GM12892 (cell line): ENCODE measurements around the gene RTN4R.

Source experiments
- POLR2A ChIP-seq: IDR thresholded peaks from 2 replicates; pipeline ENCODE4 v1.6.1; 2011; ENCODE audit warnings: low read depth, low read length, control low read depth
- POLR2AphosphoS5 ChIP-seq: IDR thresholded peaks from 2 replicates; pipeline ENCODE4 v1.6.1; 2011; ENCODE audit warnings: low read depth, low read length, control low read depth
- TAF1 ChIP-seq: IDR thresholded peaks from 2 replicates; pipeline ENCODE4 v1.6.1; 2011; ENCODE audit warnings: low read depth, mild to moderate bottlenecking, control low read depth, low read length, borderline replicate concordance

GRCh38 chr22:20254975-20255946 is 12.9 kb downstream of the RTN4R start:
- TF ChIP-seq POLR2A, result no peak
- no peak for TF ChIP-seq POLR2AphosphoS5
- TF ChIP-seq TAF1, result no peak
